B cell (primary cell): ENCODE measurements around the gene ATP10B.

ENCODE experiments used
- EZH2 ChIP-seq: IDR thresholded peaks from 2 replicates; pipeline ENCODE4 v1.6.1; 2012; ENCODE audit warnings: borderline replicate concordance, low read depth, mild to moderate bottlenecking, moderate library complexity, low read length; ENCODE audit not compliant: insufficient read depth, poor library complexity, severe bottlenecking
- TF ChIP-seq, protein P1 (sequence below): fragments of 200-600 bp; IDR thresholded peaks from one replicate; pipeline ENCODE4 v1.8.0; 2022; ENCODE audit warnings: antibody characterized with exemption, mild to moderate bottlenecking

DNA sequence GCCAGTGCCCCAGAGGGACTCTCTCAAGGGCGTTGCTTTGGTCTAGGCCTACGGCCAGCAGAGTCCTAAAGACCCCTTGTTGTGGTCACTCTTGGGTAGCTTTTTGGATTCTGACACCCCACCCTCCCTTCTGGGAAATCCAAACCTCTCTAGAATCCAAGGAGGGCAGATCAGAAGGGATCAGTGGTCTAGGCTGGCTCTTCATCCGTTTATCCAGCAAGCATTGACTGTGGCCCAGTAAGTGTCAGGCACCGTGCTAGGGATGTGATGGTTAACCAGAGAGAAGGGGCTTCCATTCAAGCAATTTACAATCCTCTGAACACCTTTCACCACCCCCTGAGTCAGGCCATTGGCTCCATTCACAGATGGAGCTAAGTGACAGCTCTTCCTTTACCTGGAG is 249.3 kb downstream of the ATP10B start:
- TF ChIP-seq, protein P1, sequence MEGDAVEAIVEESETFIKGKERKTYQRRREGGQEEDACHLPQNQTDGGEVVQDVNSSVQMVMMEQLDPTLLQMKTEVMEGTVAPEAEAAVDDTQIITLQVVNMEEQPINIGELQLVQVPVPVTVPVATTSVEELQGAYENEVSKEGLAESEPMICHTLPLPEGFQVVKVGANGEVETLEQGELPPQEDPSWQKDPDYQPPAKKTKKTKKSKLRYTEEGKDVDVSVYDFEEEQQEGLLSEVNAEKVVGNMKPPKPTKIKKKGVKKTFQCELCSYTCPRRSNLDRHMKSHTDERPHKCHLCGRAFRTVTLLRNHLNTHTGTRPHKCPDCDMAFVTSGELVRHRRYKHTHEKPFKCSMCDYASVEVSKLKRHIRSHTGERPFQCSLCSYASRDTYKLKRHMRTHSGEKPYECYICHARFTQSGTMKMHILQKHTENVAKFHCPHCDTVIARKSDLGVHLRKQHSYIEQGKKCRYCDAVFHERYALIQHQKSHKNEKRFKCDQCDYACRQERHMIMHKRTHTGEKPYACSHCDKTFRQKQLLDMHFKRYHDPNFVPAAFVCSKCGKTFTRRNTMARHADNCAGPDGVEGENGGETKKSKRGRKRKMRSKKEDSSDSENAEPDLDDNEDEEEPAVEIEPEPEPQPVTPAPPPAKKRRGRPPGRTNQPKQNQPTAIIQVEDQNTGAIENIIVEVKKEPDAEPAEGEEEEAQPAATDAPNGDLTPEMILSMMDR = no peak
- TF ChIP-seq EZH2 = no peak
